Posterior vena cava (tissue), 2 donors: ENCODE measurements around the gene LAIR1. TPM values are rescaled to one million over a fixed set of nuclear protein-coding genes. Genes with fewer than 3 reads are reported as not detected.

Experiments
- total RNA-seq, 2 donors: library from RNA; stranded (reverse); fragmentation: NEBNext Ultra II Directional; extraction: Animal tissue kit (Norgen Biotek cat#: 25700); gene quantifications; one replicate each; pipeline ENCODE4 v1.2.1, GENCODE V29; 2021
- donor health status: DM: yes; HTN: yes; CAD: no.
- donor health status: DM: yes; HTN: yes; CAD: no.

LAIR1 gene
- total RNA-seq, 2 donors from 2014 or later: 18.3 to 42.2 TPM

Other genes starting within 250 kb of the LAIR1 start
- 10 to 100 TPM; 13.3 to 14.8 TPM for gene TFPT, start 249.3 kb downstream of the LAIR1 start, total RNA-seq
- gene PRPF31, start 249.2 kb downstream of the LAIR1 start, total RNA-seq: 10 to 100 TPM; 33.6 to 37.6 TPM
- 10 to 100 TPM; 25.6 to 29.1 TPM for gene CNOT3, start 227.2 kb downstream of the LAIR1 start, total RNA-seq
- gene LENG1, start 205.2 kb downstream of the LAIR1 start, total RNA-seq: 1 to 10 TPM; 4.7 to 6.2 TPM
- gene TMC4, start 191.8 kb downstream of the LAIR1 start, total RNA-seq: 1 to 10 TPM; 1.1 to 1.4 TPM
- gene MBOAT7, start 175.4 kb downstream of the LAIR1 start, total RNA-seq: 10 to 100 TPM; 29.0 to 38.6 TPM
- gene TSEN34, start 173.6 kb downstream of the LAIR1 start, total RNA-seq: 10 to 100 TPM; 17.3 to 24.5 TPM
- gene RPS9, start 164.1 kb downstream of the LAIR1 start, total RNA-seq: 1,000 to 10,000 TPM in 1 of 2 donors, 100 to 1,000 TPM in 1; 777 to 1,026 TPM
- gene LILRB3, start 141.9 kb downstream of the LAIR1 start, total RNA-seq: 10 to 100 TPM; 14.6 to 25.5 TPM
- 1 to 10 TPM; 8.1 to 9.6 TPM for gene LILRA6, start 122.1 kb downstream of the LAIR1 start, total RNA-seq
- gene LILRB5, start 107.7 kb downstream of the LAIR1 start, total RNA-seq: 10 to 100 TPM; 14.9 to 22.5 TPM
- gene LILRB2, start 83.8 kb downstream of the LAIR1 start, total RNA-seq: 10 to 100 TPM in 1 of 2 donors, 1 to 10 TPM in 1; 7.3 to 12.9 TPM
- 10 to 100 TPM in 1 of 2 donors, 1 to 10 TPM in 1; 6.2 to 11.7 TPM for gene LILRA5, start 51.8 kb downstream of the LAIR1 start, total RNA-seq
- gene LILRA4, start 25.8 kb downstream of the LAIR1 start, total RNA-seq: under 1 TPM in 1 of 2 donors, not detected in 1; 0.57 TPM
- 1 to 10 TPM in 1 of 2 donors, under 1 TPM in 1; 0.60 to 1.4 TPM for gene TTYH1, start 50.5 kb upstream of the LAIR1 start, total RNA-seq
- gene LENG8, start 84.3 kb upstream of the LAIR1 start, total RNA-seq: 100 to 1,000 TPM; 113 to 140 TPM
- 1 to 10 TPM; 4.2 to 5.1 TPM for gene LENG9, start 98.8 kb upstream of the LAIR1 start, total RNA-seq
- 10 to 100 TPM; 24.8 to 25.7 TPM for gene CDC42EP5, start 108.4 kb upstream of the LAIR1 start, total RNA-seq
- gene LAIR2, start 137.9 kb upstream of the LAIR1 start, total RNA-seq: not detected
- gene LILRA2, start 208.9 kb upstream of the LAIR1 start, total RNA-seq: 1 to 10 TPM; 2.8 to 6.6 TPM
- gene LILRA1, start 228.7 kb upstream of the LAIR1 start, total RNA-seq: 1 to 10 TPM; 1.7 to 1.8 TPM